ENCODE data around the gene CD40. TPM values are rescaled to one million over a fixed set of nuclear protein-coding genes. Genes with fewer than 3 reads are reported as not detected.

CD40 gene
- total and polyA plus RNA-seq, 2 of the 4 experiments (the other 2 are of a cell fraction) = 0.36 to 0.92 TPM

DNA sequence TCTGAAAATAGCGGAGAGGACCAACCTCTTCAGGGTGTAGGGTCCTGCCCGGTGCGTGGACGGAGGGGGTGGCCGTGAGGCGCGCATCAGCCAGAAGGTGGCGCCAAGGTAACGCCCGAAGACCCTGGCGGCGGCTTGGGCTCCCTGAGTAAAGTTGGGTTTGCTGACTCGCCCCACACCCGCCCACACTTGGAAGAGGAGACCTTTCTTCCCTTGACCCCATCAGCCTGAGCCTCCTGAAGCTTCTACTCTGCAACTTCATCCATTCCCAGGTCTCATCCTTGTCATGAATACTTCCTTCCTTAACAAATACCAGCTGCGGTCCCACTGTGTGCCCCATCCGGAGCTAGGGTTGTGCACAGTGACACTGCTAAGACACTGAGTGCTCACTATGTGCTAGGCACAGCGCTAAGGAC lies 14.6 kb downstream of the CD40 start:
- H3K23ac ChIP-seq (ENCODE audit: low read depth, low read length) = no peak overlapping the region
- in situ Hi-C loops (cut with MboI; ENCODE audit: low sequenced_read_pairs) (no loop called here), dilution Hi-C loops (cut with HindIII; ENCODE audit: low sequenced_read_pairs, unreplicated experiment) (no loop called here), intact Hi-C loops (cut with micrococcal nuclease) (loop anchor here (1.0 to 5.0 kb wide), 5 partner anchors 195 to 352 kb away; no protein-coding TSS in a partner anchor)
- H3K27me3 ChIP-seq (ENCODE audit: control insufficient read depth, insufficient read depth, low read length) = peaks cover 46% of the 10 kb centered on the region
- no peak overlapping the region for H2BK15ac ChIP-seq (ENCODE audit: low read depth, low read length)
- ChIA-PET POLR2A (ENCODE audit: unreplicated experiment) (no interaction called here), CTCF (interaction anchor here (0.7 kb wide), 1 partner anchor 217 kb away, joined by 7 read pairs; no protein-coding TSS in a partner anchor)
- no peak overlapping the region for H2AK9ac ChIP-seq (replicated peaks; ENCODE audit: low read depth, low read length, poor library complexity)
- H3K4ac ChIP-seq (ENCODE audit: low read depth, low read length) = no peak overlapping the region
- no peak overlapping the region for H3K18ac ChIP-seq (ENCODE audit: low read depth, low read length)
- no peak overlapping the region for H3K14ac ChIP-seq (replicated peaks; ENCODE audit: low read depth, low read length)
- H3K36me3 ChIP-seq (ENCODE audit: control insufficient read depth, insufficient read depth, low read length) = no peaks in the 10 kb centered on the region
- ATAC-seq (ENCODE audit: low read depth) (peak; percentile 96), DNase-seq (peak; percentile 43)
- no peak overlapping the region for H3K9ac ChIP-seq (ENCODE audit: low read depth, low read length)
- H3K4me3 ChIP-seq (ENCODE audit: insufficient read depth, low read depth, low read length) = no peak overlapping the region
- no peak overlapping the region for H3K56ac ChIP-seq (ENCODE audit: extremely low read depth, insufficient read depth, low read length)
- no peak overlapping the region for H4K8ac ChIP-seq (ENCODE audit: low read depth in 2 of 2, low read length in 2 of 2)
- no peak overlapping the region for H2AK5ac ChIP-seq (ENCODE audit: low read depth, low read length)
- H2AFZ ChIP-seq (replicated peaks; ENCODE audit: low read length, poor library complexity) = peak overlapping the region; percentile 6
- no peak overlapping the region for H4K5ac ChIP-seq (ENCODE audit: low read depth, low read length)
- no peaks in the 10 kb centered on the region for H3K9me3 ChIP-seq (ENCODE audit: control insufficient read depth, insufficient read depth, low read length)
- H3K4me2 ChIP-seq (ENCODE audit: low read depth, low read length) = no peak overlapping the region
- no peak overlapping the region for H3K27ac ChIP-seq (ENCODE audit: insufficient read depth, low read length)
- no peak overlapping the region for H2BK5ac ChIP-seq (ENCODE audit: low read depth, low read length, poor library complexity, severe bottlenecking)
- no peaks in the 10 kb centered on the region for H3K79me1 ChIP-seq (ENCODE audit: low read depth in 1 of 2, low read length in 2 of 2)
- H4K91ac ChIP-seq (ENCODE audit: insufficient read depth, low read depth, low read length) = no peak overlapping the region
- H3K4me1 ChIP-seq (ENCODE audit: control insufficient read depth, insufficient read depth, low read length) = no peaks in the 10 kb centered on the region
- 15% methylated on average over 10 of the region's 17 CpGs; no CpG with 5 or more reads in 1 of the 2 experiments for WGBS, 2 experiments (ENCODE audit: extremely low coverage in 2 of 2, insufficient read length in 1 of 2)
- no TSS peak for BruUV-seq (replicated peaks)
- no peaks in the 10 kb centered on the region for H3K9me1 ChIP-seq (ENCODE audit: insufficient read depth, low read length)
- no peaks in the 10 kb centered on the region for H4K20me1 ChIP-seq (ENCODE audit: insufficient read depth, low read length)
- no peak for TF ChIP-seq CHD1 (IDR thresholded peaks at IDR 0.05; ENCODE audit: low read depth, low read length)
- peak; percentile 62 for TF ChIP-seq SMC3 (IDR thresholded peaks at IDR 0.05; ENCODE audit: low read depth, low read length)
- no peak for TF ChIP-seq RFX5 (IDR thresholded peaks at IDR 0.05; ENCODE audit: low read depth, low read length)
- peak; percentile 85 for TF ChIP-seq RAD21 (IDR thresholded peaks at IDR 0.05; ENCODE audit: low read length)
- TF ChIP-seq MAFK (IDR thresholded peaks at IDR 0.05; ENCODE audit: low read depth, low read length) = no peak
- TF ChIP-seq, protein P1, sequence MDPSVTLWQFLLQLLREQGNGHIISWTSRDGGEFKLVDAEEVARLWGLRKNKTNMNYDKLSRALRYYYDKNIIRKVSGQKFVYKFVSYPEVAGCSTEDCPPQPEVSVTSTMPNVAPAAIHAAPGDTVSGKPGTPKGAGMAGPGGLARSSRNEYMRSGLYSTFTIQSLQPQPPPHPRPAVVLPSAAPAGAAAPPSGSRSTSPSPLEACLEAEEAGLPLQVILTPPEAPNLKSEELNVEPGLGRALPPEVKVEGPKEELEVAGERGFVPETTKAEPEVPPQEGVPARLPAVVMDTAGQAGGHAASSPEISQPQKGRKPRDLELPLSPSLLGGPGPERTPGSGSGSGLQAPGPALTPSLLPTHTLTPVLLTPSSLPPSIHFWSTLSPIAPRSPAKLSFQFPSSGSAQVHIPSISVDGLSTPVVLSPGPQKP (IDR thresholded peaks at IDR 0.05; ENCODE audit: borderline replicate concordance, low read depth, low read length) = no peak
- TF ChIP-seq BHLHE40 (IDR thresholded peaks at IDR 0.05; ENCODE audit: low read depth, low read length) = no peak
- TF ChIP-seq, protein P2, sequence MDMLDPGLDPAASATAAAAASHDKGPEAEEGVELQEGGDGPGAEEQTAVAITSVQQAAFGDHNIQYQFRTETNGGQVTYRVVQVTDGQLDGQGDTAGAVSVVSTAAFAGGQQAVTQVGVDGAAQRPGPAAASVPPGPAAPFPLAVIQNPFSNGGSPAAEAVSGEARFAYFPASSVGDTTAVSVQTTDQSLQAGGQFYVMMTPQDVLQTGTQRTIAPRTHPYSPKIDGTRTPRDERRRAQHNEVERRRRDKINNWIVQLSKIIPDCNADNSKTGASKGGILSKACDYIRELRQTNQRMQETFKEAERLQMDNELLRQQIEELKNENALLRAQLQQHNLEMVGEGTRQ (IDR thresholded peaks at IDR 0.05; ENCODE audit: low read depth, low read length) = no peak
- no peak for TF ChIP-seq FOS (IDR thresholded peaks at IDR 0.05; ENCODE audit: low read depth, low read length)
- TF ChIP-seq MXI1 (IDR thresholded peaks at IDR 0.05; ENCODE audit: borderline replicate concordance, low read depth, low read length) = no peak
- no peak for TF ChIP-seq CEBPB (IDR thresholded peaks at IDR 0.05; ENCODE audit: low read depth, low read length)
- TF ChIP-seq MAZ (IDR thresholded peaks at IDR 0.05; ENCODE audit: borderline replicate concordance, low read depth, low read length) = peak; percentile 14; the same call in 1 of the 2 replicates
- no peak for TF ChIP-seq RCOR1 (IDR thresholded peaks at IDR 0.05; ENCODE audit: insufficient replicate concordance, low read length)
- TF ChIP-seq NFE2L2 (IDR thresholded peaks at IDR 0.05; ENCODE audit: low read depth, low read length) = no peak
- no peak for TF ChIP-seq POLR2A (IDR thresholded peaks at IDR 0.05; ENCODE audit: low read depth, low read length)
- TF ChIP-seq, protein P3, sequence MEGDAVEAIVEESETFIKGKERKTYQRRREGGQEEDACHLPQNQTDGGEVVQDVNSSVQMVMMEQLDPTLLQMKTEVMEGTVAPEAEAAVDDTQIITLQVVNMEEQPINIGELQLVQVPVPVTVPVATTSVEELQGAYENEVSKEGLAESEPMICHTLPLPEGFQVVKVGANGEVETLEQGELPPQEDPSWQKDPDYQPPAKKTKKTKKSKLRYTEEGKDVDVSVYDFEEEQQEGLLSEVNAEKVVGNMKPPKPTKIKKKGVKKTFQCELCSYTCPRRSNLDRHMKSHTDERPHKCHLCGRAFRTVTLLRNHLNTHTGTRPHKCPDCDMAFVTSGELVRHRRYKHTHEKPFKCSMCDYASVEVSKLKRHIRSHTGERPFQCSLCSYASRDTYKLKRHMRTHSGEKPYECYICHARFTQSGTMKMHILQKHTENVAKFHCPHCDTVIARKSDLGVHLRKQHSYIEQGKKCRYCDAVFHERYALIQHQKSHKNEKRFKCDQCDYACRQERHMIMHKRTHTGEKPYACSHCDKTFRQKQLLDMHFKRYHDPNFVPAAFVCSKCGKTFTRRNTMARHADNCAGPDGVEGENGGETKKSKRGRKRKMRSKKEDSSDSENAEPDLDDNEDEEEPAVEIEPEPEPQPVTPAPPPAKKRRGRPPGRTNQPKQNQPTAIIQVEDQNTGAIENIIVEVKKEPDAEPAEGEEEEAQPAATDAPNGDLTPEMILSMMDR (conservative IDR thresholded peaks at IDR 0.05; ENCODE audit: low read depth, low read length) = peak; percentile 81
- no peak overlapping the region for H2BK20ac ChIP-seq (ENCODE audit: low read depth, low read length)
- H2BK120ac ChIP-seq (ENCODE audit: low read depth, low read length) = no peak overlapping the region

Data from IMR-90 (cell line).